ENCODE data around the gene WWOX. TPM values are rescaled to one million over a fixed set of nuclear protein-coding genes. Genes with fewer than 3 reads are reported as not detected.

Gene WWOX
- total and polyA plus RNA-seq, 2 of the 4 experiments (the other 2 are of a cell fraction): 2.7 to 5.4 TPM

DNA sequence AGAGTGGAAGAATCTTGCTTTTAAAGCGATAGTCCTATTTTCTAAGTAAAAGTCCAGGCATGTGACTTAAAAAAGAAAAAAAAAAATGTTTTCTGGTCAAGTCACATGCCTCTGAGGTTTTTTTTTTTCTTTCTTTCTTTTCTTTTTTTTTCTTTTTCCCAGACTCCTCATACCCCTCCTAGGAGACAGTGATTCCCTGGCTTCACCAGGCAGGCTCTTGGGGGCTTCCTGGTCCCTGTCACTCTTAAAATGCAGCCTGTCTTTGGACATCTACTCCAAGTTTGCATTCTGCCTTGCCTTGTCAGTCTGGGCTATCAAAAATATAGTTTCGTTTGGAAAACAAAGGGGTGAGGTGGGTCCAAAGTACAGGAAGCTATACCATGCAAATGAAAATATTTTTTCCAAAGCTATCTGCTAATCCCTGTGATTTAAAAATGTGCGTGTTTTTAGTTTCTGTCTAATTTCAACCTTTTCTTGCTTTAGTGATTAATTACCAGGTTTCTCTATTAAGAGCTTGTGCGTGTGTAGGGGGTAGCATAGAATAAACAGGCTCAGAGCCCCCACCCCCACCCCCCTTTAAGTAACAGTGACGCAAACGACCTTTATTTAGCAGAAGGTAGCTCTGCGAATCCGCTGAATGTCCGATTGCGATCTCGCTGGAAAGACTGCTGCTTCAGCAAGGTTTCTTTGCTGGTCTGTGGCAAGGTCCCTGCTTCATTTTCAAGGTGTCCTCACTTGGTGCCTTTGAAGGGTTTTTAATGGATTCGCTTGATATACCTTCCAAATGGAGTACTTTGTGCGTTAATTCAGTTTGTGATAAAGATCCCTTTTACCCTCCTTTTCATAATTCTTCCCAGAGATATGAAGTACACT lies 510.2 kb downstream of the WWOX start:
- Histone ChIP-seq H2BK5ac (ENCODE audit: low read depth, low read length, poor library complexity, severe bottlenecking) (no peak overlapping the region), H4K8ac (ENCODE audit: low read depth in 2 of 2, low read length in 2 of 2) (no peak overlapping the region)
- CTCF ChIA-PET: no interaction called here

More for the DNA sequence above, 510.2 kb downstream of the WWOX start:
- no peaks in the 10 kb centered on the region for H3K36me3 ChIP-seq (ENCODE audit: control insufficient read depth, insufficient read depth, low read length)
- no peak overlapping the region for H3K4ac ChIP-seq (ENCODE audit: low read depth, low read length)
- no peak overlapping the region for H2AFZ ChIP-seq (replicated peaks; ENCODE audit: low read length, poor library complexity)
- H2AK5ac ChIP-seq (ENCODE audit: low read depth, low read length): no peak overlapping the region
- POLR2A ChIA-PET (ENCODE audit: unreplicated experiment): no interaction called here
- H3K4me2 ChIP-seq (ENCODE audit: low read depth, low read length): no peak overlapping the region
- no peak overlapping the region for H2AK9ac ChIP-seq (replicated peaks; ENCODE audit: low read depth, low read length, poor library complexity)
- H3K4me1 ChIP-seq (ENCODE audit: control insufficient read depth, insufficient read depth, low read length): no peaks in the 10 kb centered on the region
- no peak for TF ChIP-seq MAZ (IDR thresholded peaks at IDR 0.05; ENCODE audit: borderline replicate concordance, low read depth, low read length)
- TF ChIP-seq NFE2L2 (IDR thresholded peaks at IDR 0.05; ENCODE audit: low read depth, low read length): no peak
- TF ChIP-seq POLR2A (IDR thresholded peaks at IDR 0.05; ENCODE audit: low read depth, low read length): no peak
- no peak for TF ChIP-seq MXI1 (IDR thresholded peaks at IDR 0.05; ENCODE audit: borderline replicate concordance, low read depth, low read length)
- no peak for TF ChIP-seq SMC3 (IDR thresholded peaks at IDR 0.05; ENCODE audit: low read depth, low read length)
- no peak for TF ChIP-seq MAFK (IDR thresholded peaks at IDR 0.05; ENCODE audit: low read depth, low read length)
- no peak for TF ChIP-seq RFX5 (IDR thresholded peaks at IDR 0.05; ENCODE audit: low read depth, low read length)
- no peak for TF ChIP-seq RCOR1 (IDR thresholded peaks at IDR 0.05; ENCODE audit: insufficient replicate concordance, low read length)
- H3K79me1 ChIP-seq (ENCODE audit: low read depth in 1 of 2, low read length in 2 of 2): no peaks in the 10 kb centered on the region
- H3K9ac ChIP-seq (ENCODE audit: low read depth, low read length): no peak overlapping the region
- peaks cover 24% of the 10 kb centered on the region for H3K9me3 ChIP-seq (ENCODE audit: control insufficient read depth, insufficient read depth, low read length)
- no peaks in the 10 kb centered on the region for H4K20me1 ChIP-seq (ENCODE audit: insufficient read depth, low read length)
- no peak for ATAC-seq (ENCODE audit: low read depth)
- H3K9me1 ChIP-seq (ENCODE audit: insufficient read depth, low read length): no peaks in the 10 kb centered on the region
- dilution Hi-C loops (cut with HindIII; ENCODE audit: low sequenced_read_pairs, unreplicated experiment) (no loop called here), intact Hi-C loops (cut with micrococcal nuclease) (no loop called here), in situ Hi-C loops (cut with MboI; ENCODE audit: low sequenced_read_pairs) (no loop called here)
- H3K18ac ChIP-seq (ENCODE audit: low read depth, low read length): no peak overlapping the region
- H2BK120ac ChIP-seq (ENCODE audit: low read depth, low read length): no peak overlapping the region
- no peak overlapping the region for H3K27ac ChIP-seq (ENCODE audit: insufficient read depth, low read length)
- H3K27me3 ChIP-seq (ENCODE audit: control insufficient read depth, insufficient read depth, low read length): no peaks in the 10 kb centered on the region
- DNase-seq: no peak
- no peak overlapping the region for H4K91ac ChIP-seq (ENCODE audit: insufficient read depth, low read depth, low read length)
- WGBS, 2 experiments (ENCODE audit: extremely low coverage in 2 of 2, insufficient read length in 1 of 2): no CpG with 5 or more reads among the region's 13 CpGs
- no peak overlapping the region for H3K23ac ChIP-seq (ENCODE audit: low read depth, low read length)
- no peak overlapping the region for H3K14ac ChIP-seq (replicated peaks; ENCODE audit: low read depth, low read length)
- H3K4me3 ChIP-seq (ENCODE audit: insufficient read depth, low read depth, low read length): no peak overlapping the region
- H3K56ac ChIP-seq (ENCODE audit: extremely low read depth, insufficient read depth, low read length): no peak overlapping the region
- no TSS peak for BruUV-seq (replicated peaks)
- no peak overlapping the region for H2BK15ac ChIP-seq (ENCODE audit: low read depth, low read length)
- H2BK20ac ChIP-seq (ENCODE audit: low read depth, low read length): no peak overlapping the region
- H4K5ac ChIP-seq (ENCODE audit: low read depth, low read length): no peak overlapping the region
